IMR-90 (cell line): ENCODE data around the gene DGKH. TPM values are rescaled to one million over a fixed set of nuclear protein-coding genes. Genes with fewer than 3 reads are reported as not detected.

ENCODE experiments used
- ATAC-seq: fragments of 200-7000 bp; cut with Tn5 transposase; 2 replicates; pipeline ENCODE4 v1.9.1; 2020; ENCODE audit warnings: low read depth, mild to moderate bottlenecking, moderate library complexity
- BruUV-seq: library from RNA; stranded (reverse); fragments of 400-500 nt; replicated peaks from 2 replicates; lab custom pipeline; 2021; lab: Mats Ljungman, UMichigan
- CTCF ChIA-PET: fragments of 300-600 bp; formaldehyde crosslinking; extraction: SDS; loops from one replicate; lab custom pipeline; 2021; ENCODE audit warnings: antibody characterized with exemption; lab: Yijun Ruan, JAX
- POLR2A ChIA-PET: fragments of 300-600 bp; sonication (Branson Sonifier 250); formaldehyde crosslinking; loops from one replicate; lab custom pipeline; 2022; ENCODE audit warnings: antibody characterized with exemption; ENCODE audit not compliant: unreplicated experiment; lab: Charles Lee
- DNase-seq: peaks from one replicate; pipeline ENCODE4 v3.0.0; 2013
- H2AFZ ChIP-seq: replicated peaks from 2 replicates; pipeline ENCODE3; 2013; ENCODE audit warnings: low read length, mild to moderate bottlenecking; ENCODE audit not compliant: poor library complexity
- H2AK5ac ChIP-seq: 2 replicates; pipeline ENCODE4 v1.6.1; 2013; ENCODE audit warnings: low read depth, low read length, inconsistent platforms
- H2AK9ac ChIP-seq: replicated peaks from 2 replicates; pipeline ENCODE3; 2013; ENCODE audit warnings: mild to moderate bottlenecking, low read depth, low read length, moderate library complexity; ENCODE audit not compliant: poor library complexity
- H2BK120ac ChIP-seq: 2 replicates; pipeline ENCODE4 v1.6.1; 2013; ENCODE audit warnings: low read depth, low read length, inconsistent platforms
- H2BK15ac ChIP-seq: 3 replicates; pipeline ENCODE4 v1.6.1; 2013; ENCODE audit warnings: low read depth, low read length, inconsistent platforms
- H2BK20ac ChIP-seq: 2 replicates; pipeline ENCODE4 v1.6.1; 2013; ENCODE audit warnings: low read depth, mild to moderate bottlenecking, inconsistent platforms, low read length, moderate library complexity
- H2BK5ac ChIP-seq: 2 replicates; pipeline ENCODE4 v1.6.1; 2013; ENCODE audit warnings: mild to moderate bottlenecking, low read depth, low read length, inconsistent platforms; ENCODE audit not compliant: poor library complexity, severe bottlenecking
- H3K14ac ChIP-seq: replicated peaks from 2 replicates; pipeline ENCODE4 v1.6.1; 2013; ENCODE audit warnings: low read depth, low read length, inconsistent platforms
- H3K18ac ChIP-seq: 2 replicates; pipeline ENCODE4 v1.6.1; 2013; ENCODE audit warnings: low read depth, low read length, control low read depth
- H3K23ac ChIP-seq: 2 replicates; pipeline ENCODE4 v1.6.1; 2013; ENCODE audit warnings: low read depth, low read length, inconsistent platforms
- H3K27ac ChIP-seq: 2 replicates; pipeline ENCODE4 v1.5.1; 2013; ENCODE audit warnings: mild to moderate bottlenecking, control low read depth, low read length; ENCODE audit not compliant: insufficient read depth
- H3K27me3 ChIP-seq: 2 replicates; pipeline ENCODE4 v1.6.1; 2013; ENCODE audit warnings: low read length; ENCODE audit not compliant: control insufficient read depth, insufficient read depth
- H3K36me3 ChIP-seq: 2 replicates; pipeline ENCODE4 v1.6.1; 2013; ENCODE audit warnings: low read length, mixed read lengths; ENCODE audit not compliant: control insufficient read depth, insufficient read depth
- H3K4ac ChIP-seq: 2 replicates; pipeline ENCODE4 v1.6.1; 2013; ENCODE audit warnings: low read depth, low read length, inconsistent platforms
- H3K4me1 ChIP-seq: 2 replicates; pipeline ENCODE4 v1.6.1; 2013; ENCODE audit warnings: low read length, mixed read lengths; ENCODE audit not compliant: control insufficient read depth, insufficient read depth
- H3K4me2 ChIP-seq: 2 replicates; pipeline ENCODE4 v1.6.1; 2013; ENCODE audit warnings: low read depth, mild to moderate bottlenecking, control low read depth, low read length, moderate library complexity
- H3K4me3 ChIP-seq: 2 replicates; pipeline ENCODE4 v1.5.1; 2013; ENCODE audit warnings: low read depth, mild to moderate bottlenecking, control low read depth, low read length, moderate library complexity; ENCODE audit not compliant: insufficient read depth
- H3K56ac ChIP-seq: 2 replicates; pipeline ENCODE4 v1.6.1; 2013; ENCODE audit warnings: low read length, inconsistent platforms; ENCODE audit not compliant: insufficient read depth; ENCODE audit errors: extremely low read depth
- H3K79me1 ChIP-seq, 2 experiments: 2 replicates each; pipeline ENCODE4 v1.6.1; 2013; ENCODE audit warnings: low read length in 2 of 2, inconsistent platforms in 1 of 2, low read depth in 1 of 2
- H3K9ac ChIP-seq: 2 replicates; pipeline ENCODE4 v1.6.1; 2013; ENCODE audit warnings: low read depth, low read length, control low read depth
- H3K9me1 ChIP-seq: 2 replicates; pipeline ENCODE4 v1.6.1; 2013; ENCODE audit warnings: low read length, inconsistent platforms; ENCODE audit not compliant: insufficient read depth
- H3K9me3 ChIP-seq: 2 replicates; pipeline ENCODE4 v1.6.1; 2013; ENCODE audit warnings: low read length; ENCODE audit not compliant: control insufficient read depth, insufficient read depth
- H4K20me1 ChIP-seq: 2 replicates; pipeline ENCODE4 v1.6.1; 2013; ENCODE audit warnings: low read length, inconsistent platforms; ENCODE audit not compliant: insufficient read depth
- H4K5ac ChIP-seq: 2 replicates; pipeline ENCODE4 v1.6.1; 2013; ENCODE audit warnings: mild to moderate bottlenecking, low read depth, low read length, control low read depth
- H4K8ac ChIP-seq, 2 experiments: 2 replicates each; pipeline ENCODE4 v1.6.1; 2013; ENCODE audit warnings: low read depth in 2 of 2, low read length in 2 of 2, control low read depth in 1 of 2, inconsistent platforms in 1 of 2
- H4K91ac ChIP-seq: 2 replicates; pipeline ENCODE4 v1.6.1; 2013; ENCODE audit warnings: low read depth, low read length, inconsistent platforms; ENCODE audit not compliant: insufficient read depth
- MAZ ChIP-seq: IDR thresholded peaks from 2 replicates; pipeline ENCODE4 v1.6.1; 2012; ENCODE audit warnings: low read depth, mild to moderate bottlenecking, low read length, improper control_type of control experiment, moderate library complexity, borderline replicate concordance
- WGBS, 2 experiments: methylation state at CpG; one replicate each; pipeline versions ENCODE4 v1.1.5 to v1.1.7; 2013; ENCODE audit warnings: missing lambda C conversion rate in 2 of 2; ENCODE audit not compliant: insufficient read length in 1 of 2; ENCODE audit errors: extremely low coverage in 2 of 2; 5-methylcytosine and 5-hydroxymethylcytosine counted together
- dilution Hi-C: fragments of 300-500 bp; cut with HindIII; formaldehyde crosslinking; loops from one replicate; pipeline ENCODE4 v1.14.3; 2018; ENCODE audit warnings: low sequenced_read_pairs; ENCODE audit not compliant: unreplicated experiment
- in situ Hi-C: fragments of 300-500 bp; cut with MboI; formaldehyde crosslinking; loops from 3 replicates; pipeline ENCODE4 v1.14.3; 2019; ENCODE audit warnings: low sequenced_read_pairs, inconsistent platforms, mixed read lengths
- intact Hi-C: fragments of 100-400 bp; cut with micrococcal nuclease; formaldehyde crosslinking; loops from 2 replicates; pipeline ENCODE4 v1.10.0; 2022
- polyA plus RNA-seq, 3 experiments: library from polyadenylated mRNA; depleted of rRNA; stranded (reverse); fragments of >200 nt; gene quantifications; 2 replicates each; pipeline ENCODE4 v1.2.3, GENCODE V29; 2012; ENCODE audit warnings: low replicate concordance in 1 of 3
- total RNA-seq: library from RNA; depleted of rRNA; stranded (reverse); fragments of >200 nt; gene quantifications from 2 replicates; pipeline ENCODE4 v1.2.3, GENCODE V29; 2012

DGKH gene
- total and polyA plus RNA-seq, 2 of the 4 experiments (the other 2 are of a cell fraction): 2.0 to 13.4 TPM

DNA sequence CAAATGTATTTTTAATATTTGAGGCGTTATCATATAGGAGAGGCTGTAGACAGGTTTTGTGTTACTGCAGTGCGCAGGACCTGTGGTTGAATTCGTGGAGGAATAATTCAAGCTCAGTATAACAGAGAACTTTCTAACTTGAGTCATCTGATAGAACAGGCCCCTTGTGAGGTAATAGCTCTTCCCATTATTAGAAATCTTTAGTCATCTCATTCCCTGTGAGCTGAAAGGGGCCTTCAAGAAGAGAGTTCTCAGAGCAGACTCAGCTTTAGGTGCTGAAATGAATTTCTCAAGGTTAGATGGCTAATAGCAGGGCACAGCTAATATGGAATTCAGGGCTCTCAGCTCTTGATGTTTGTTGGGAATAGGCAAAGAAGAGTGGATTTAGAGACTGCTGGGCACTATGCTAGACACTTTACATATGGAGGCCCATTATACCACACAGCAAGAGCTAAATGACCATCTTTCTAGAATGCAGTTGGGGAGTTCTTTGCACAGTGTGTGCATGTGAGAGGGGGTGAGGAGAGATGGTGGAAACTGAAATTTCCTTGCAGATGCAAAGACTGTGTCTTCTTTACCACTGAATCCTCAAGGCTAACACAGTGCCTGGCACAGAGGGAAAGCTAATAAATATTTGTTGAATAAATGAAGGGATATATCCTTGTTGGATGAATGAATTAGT is 89.5 kb downstream of the DGKH start:
- no peak overlapping the region for H2AK9ac ChIP-seq
- no peak overlapping the region for H2BK5ac ChIP-seq
- no peaks in the 10 kb centered on the region for H3K27me3 ChIP-seq
- no TSS peak for BruUV-seq
- ChIA-PET CTCF (interaction anchor here (0.6 kb wide), 1 partner anchor 542 kb away, joined by 3 read pairs; no protein-coding TSS in a partner anchor), POLR2A (no interaction called here)
- H3K27ac ChIP-seq: no peak overlapping the region
- H2AK5ac ChIP-seq: no peak overlapping the region
- dilution Hi-C loops: no loop called here
- WGBS, 2 experiments: 100% methylated on average over 1 of the region's 3 CpGs; no CpG with 5 or more reads in 1 of the 2 experiments
- H3K4me3 ChIP-seq: no peak overlapping the region
- H2AFZ ChIP-seq: no peak overlapping the region
- in situ Hi-C loops: no loop called here
- H3K14ac ChIP-seq: no peak overlapping the region
- no peak for ATAC-seq
- peaks cover 15% of the 10 kb centered on the region for H3K4me1 ChIP-seq
- TF ChIP-seq MAZ: no peak
- no peaks in the 10 kb centered on the region for H4K20me1 ChIP-seq
- no peak overlapping the region; the same call in 1 of the 2 replicates for H3K23ac ChIP-seq
- H2BK15ac ChIP-seq: no peak overlapping the region
- no peak overlapping the region for H3K4ac ChIP-seq
- H4K91ac ChIP-seq: no peak overlapping the region
- H4K8ac ChIP-seq: no peak overlapping the region
- no peak overlapping the region for H3K9ac ChIP-seq
- H4K5ac ChIP-seq: peak overlapping the region; percentile 18; the same call in 1 of the 2 replicates
- no peak overlapping the region for H3K56ac ChIP-seq
- intact Hi-C loops: no loop called here
- peaks cover 3 to 20% of the 10 kb centered on the region in 2 experiments; a peak in 3 of 4 replicates for H3K79me1 ChIP-seq
- no peak overlapping the region for H3K4me2 ChIP-seq
- no peaks in the 10 kb centered on the region; the same call in 1 of the 2 replicates for H3K9me1 ChIP-seq
- H3K9me3 ChIP-seq: no peaks in the 10 kb centered on the region
- no peak overlapping the region for H2BK20ac ChIP-seq
- H3K36me3 ChIP-seq: no peaks in the 10 kb centered on the region
- peak; percentile 71 for DNase-seq
- H2BK120ac ChIP-seq: no peak overlapping the region
- H3K18ac ChIP-seq: no peak overlapping the region
